Measurements from ENCODE around the gene LMX1B.
"Not testable (repeated sequence)": the region's sequence is repeated elsewhere in the genome, so short reads cannot be mapped to it uniquely, and the experiment has no call there.

LMX1B gene

DNA sequence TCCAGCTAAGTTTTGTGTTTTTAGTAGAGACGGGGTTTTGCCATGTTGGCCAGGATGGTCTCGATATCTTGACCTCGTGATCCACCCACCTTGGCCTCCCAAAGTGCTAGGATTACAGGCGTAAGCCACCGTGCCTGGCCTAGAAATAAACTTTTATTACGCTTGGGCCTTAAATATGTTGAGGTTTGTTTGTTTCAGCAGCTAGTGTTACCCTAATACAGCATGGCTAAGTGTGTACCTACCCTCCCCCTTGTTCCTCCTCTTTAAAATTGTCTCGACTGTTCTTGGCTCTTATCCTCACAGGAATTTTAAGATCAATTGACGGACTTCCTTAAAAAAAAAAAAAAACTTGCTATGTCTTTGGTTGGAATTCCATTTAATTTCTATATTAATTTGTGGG lies 114.5 kb downstream of the LMX1B start:
- not testable (repeated sequence) for H3K36me3 ChIP-seq (ENCODE audit: control insufficient read depth, insufficient read depth, low read length); H3K27me3 ChIP-seq (ENCODE audit: control insufficient read depth, insufficient read depth, low read length); H3K4me1 ChIP-seq (ENCODE audit: control insufficient read depth, insufficient read depth, low read length); H3K9me3 ChIP-seq (ENCODE audit: control insufficient read depth, insufficient read depth, low read length); H3K4me3 ChIP-seq (ENCODE audit: low read length); DNase-seq (ENCODE audit: low read depth, low spot score); H3K27ac ChIP-seq (ENCODE audit: low read length)
- no CpG with 5 or more reads among the region's 8 CpGs for WGBS (ENCODE audit: insufficient coverage, insufficient read length)

DNA sequence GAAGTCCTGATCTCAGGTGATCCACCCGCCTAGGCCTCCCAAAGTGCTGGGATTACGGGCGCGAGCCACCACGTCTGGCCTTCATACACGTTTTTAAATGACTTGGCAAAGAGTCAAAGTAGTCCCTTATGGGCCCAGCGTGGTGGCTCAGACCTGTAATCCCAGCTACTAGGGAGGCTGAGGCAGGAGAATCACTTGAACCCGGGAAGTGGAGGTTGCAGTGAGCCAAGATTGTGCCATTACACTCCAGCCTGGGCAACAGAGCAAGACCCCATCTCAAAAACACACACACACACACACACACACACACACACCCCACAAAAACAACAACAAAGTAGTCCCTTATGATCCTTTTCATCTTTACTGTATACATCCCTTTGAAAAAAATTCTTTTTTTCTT lies 116.9 kb downstream of the LMX1B start:
- not testable (repeated sequence) for H3K9me3 ChIP-seq (ENCODE audit: control insufficient read depth, insufficient read depth, low read length); H3K27me3 ChIP-seq (ENCODE audit: control insufficient read depth, insufficient read depth, low read length); H3K27ac ChIP-seq (ENCODE audit: low read length); H3K4me1 ChIP-seq (ENCODE audit: control insufficient read depth, insufficient read depth, low read length); H3K36me3 ChIP-seq (ENCODE audit: control insufficient read depth, insufficient read depth, low read length); H3K4me3 ChIP-seq (ENCODE audit: low read length); DNase-seq (ENCODE audit: low read depth, low spot score)
- no CpG with 5 or more reads among the region's 8 CpGs for WGBS (ENCODE audit: insufficient coverage, insufficient read length)

DNA sequence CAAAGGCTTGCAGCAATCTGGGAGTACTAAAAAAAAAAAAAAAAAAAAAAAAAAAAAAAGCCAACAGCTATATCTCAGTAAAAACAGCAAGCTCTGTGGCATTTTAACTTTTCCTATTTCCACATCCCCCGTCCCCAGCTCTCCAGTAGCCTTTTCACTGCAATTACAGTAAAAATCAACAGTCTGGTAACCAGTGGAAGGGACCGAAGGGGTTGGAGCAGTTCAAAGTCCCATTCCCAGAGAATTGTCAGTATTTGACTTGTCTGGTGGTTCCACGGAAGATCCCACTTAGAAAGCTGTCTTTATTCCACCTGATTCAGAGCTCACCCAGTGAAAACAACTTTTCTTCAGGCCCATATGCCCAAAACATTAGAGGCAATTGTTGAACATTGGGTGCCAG lies 119.3 kb downstream of the LMX1B start:
- DNase-seq (ENCODE audit: low read depth, low spot score) = no peak
- no peak overlapping the region for H3K27ac ChIP-seq (ENCODE audit: low read length)
- no CpG with 5 or more reads among the region's 3 CpGs for WGBS (ENCODE audit: insufficient coverage, insufficient read length)
- H3K4me1 ChIP-seq (ENCODE audit: control insufficient read depth, insufficient read depth, low read length) = no peaks in the 10 kb centered on the region
- H3K4me3 ChIP-seq (ENCODE audit: low read length) = no peak overlapping the region
- no peaks in the 10 kb centered on the region for H3K9me3 ChIP-seq (ENCODE audit: control insufficient read depth, insufficient read depth, low read length)
- no peaks in the 10 kb centered on the region for H3K27me3 ChIP-seq (ENCODE audit: control insufficient read depth, insufficient read depth, low read length)
- H3K36me3 ChIP-seq (ENCODE audit: control insufficient read depth, insufficient read depth, low read length) = no peaks in the 10 kb centered on the region

DNA sequence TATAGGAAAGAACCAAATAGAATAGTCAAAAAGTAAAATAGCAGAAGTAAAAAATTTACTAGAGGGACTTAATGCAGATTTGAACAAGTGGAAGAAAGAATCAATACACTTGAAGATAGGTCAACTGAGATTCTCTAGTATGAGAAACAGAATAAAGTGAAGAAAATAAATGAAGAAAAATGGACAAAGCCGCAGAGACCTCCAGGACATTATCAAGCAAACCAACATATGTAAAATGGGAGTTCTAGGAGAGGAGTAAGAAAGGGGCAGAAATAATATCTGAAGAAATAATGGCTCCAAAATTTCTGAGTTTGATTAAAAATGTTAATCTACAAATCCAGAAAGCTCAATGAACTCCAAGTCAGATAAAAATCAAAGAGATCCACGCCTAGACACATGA lies 121.1 kb downstream of the LMX1B start:
- Histone ChIP-seq H3K27ac (ENCODE audit: low read length) (no peak overlapping the region), H3K4me1 (ENCODE audit: control insufficient read depth, insufficient read depth, low read length) (no peaks in the 10 kb centered on the region), H3K36me3 (ENCODE audit: control insufficient read depth, insufficient read depth, low read length) (no peaks in the 10 kb centered on the region), H3K27me3 (ENCODE audit: control insufficient read depth, insufficient read depth, low read length) (no peaks in the 10 kb centered on the region), H3K9me3 (ENCODE audit: control insufficient read depth, insufficient read depth, low read length) (no peaks in the 10 kb centered on the region), H3K4me3 (ENCODE audit: low read length) (no peak overlapping the region)
- no CpG with 5 or more reads among the region's 2 CpGs for WGBS (ENCODE audit: insufficient coverage, insufficient read length)
- no peak for DNase-seq (ENCODE audit: low read depth, low spot score)

DNA sequence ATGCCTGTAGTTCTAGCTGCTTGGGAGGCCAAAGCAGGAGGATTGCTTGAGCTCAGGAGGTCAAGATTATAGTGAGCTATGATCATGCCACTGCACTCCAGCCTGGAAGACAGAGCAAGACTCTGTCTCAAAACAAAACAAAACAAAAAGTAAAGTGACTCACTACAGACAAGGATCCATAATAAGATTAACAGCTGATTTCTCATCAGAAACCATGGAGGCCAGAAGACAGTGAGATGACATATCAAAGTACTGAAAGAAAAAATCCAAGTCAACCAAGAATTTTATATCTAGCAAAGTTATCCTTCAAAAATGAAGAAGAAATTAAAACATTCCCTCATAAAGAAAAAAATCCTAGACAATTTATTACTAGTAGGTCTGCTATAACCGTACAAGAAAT lies 121.8 kb downstream of the LMX1B start:
- no CpG with 5 or more reads among the region's 1 CpG for WGBS (ENCODE audit: insufficient coverage, insufficient read length)
- Histone ChIP-seq H3K4me3 (ENCODE audit: low read length) (no peak overlapping the region), H3K9me3 (ENCODE audit: control insufficient read depth, insufficient read depth, low read length) (no peaks in the 10 kb centered on the region), H3K27ac (ENCODE audit: low read length) (no peak overlapping the region), H3K36me3 (ENCODE audit: control insufficient read depth, insufficient read depth, low read length) (no peaks in the 10 kb centered on the region), H3K4me1 (ENCODE audit: control insufficient read depth, insufficient read depth, low read length) (no peaks in the 10 kb centered on the region), H3K27me3 (ENCODE audit: control insufficient read depth, insufficient read depth, low read length) (no peaks in the 10 kb centered on the region)
- DNase-seq (ENCODE audit: low read depth, low spot score) = no peak

DNA sequence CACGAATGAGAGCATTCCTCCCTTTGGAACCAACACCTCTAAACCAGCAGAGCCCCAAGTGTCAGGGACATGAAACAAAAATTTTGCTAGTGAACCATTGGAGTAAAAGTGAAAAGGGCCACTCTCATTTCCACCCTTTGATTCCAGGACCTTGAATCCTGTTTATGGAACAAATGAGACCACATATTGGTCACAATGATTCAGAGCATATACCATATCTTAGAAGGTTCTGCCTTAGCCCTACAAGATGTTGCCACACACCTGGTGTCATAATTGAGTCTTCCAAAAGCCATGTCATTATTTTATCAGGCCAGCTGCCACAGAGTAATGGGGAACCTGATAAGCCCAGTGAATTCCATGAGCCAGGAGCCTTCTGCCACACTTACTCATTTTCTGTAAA lies 124.8 kb downstream of the LMX1B start:
- no CpG with 5 or more reads among the region's 1 CpG for WGBS (ENCODE audit: insufficient coverage, insufficient read length)
- no peaks in the 10 kb centered on the region for H3K9me3 ChIP-seq (ENCODE audit: control insufficient read depth, insufficient read depth, low read length)
- H3K27me3 ChIP-seq (ENCODE audit: control insufficient read depth, insufficient read depth, low read length) = no peaks in the 10 kb centered on the region
- no peak overlapping the region for H3K4me3 ChIP-seq (ENCODE audit: low read length)
- no peaks in the 10 kb centered on the region for H3K36me3 ChIP-seq (ENCODE audit: control insufficient read depth, insufficient read depth, low read length)
- no peak overlapping the region for H3K27ac ChIP-seq (ENCODE audit: low read length)
- no peaks in the 10 kb centered on the region for H3K4me1 ChIP-seq (ENCODE audit: control insufficient read depth, insufficient read depth, low read length)
- no peak for DNase-seq (ENCODE audit: low read depth, low spot score)

DNA sequence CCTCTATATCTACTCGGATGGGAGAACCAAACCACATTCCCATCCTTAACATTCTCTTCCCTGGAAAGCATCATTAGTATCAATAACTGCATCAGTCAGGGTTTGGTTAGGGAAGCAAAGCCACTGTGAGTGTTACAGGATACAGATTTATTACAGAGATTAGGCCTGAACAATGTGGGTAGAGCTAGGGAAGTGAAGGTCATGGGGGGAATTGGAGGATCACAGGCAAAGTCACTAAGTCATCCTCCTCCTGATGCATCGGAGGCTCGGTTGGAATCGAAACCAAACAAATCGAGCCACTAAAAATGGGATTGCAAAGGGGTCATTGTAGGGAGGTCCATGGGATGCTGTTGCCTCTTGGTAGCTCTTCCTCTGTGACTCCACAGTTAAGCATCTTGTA lies 129.3 kb downstream of the LMX1B start:
- DNase-seq (ENCODE audit: low read depth, low spot score) = no peak
- Histone ChIP-seq H3K4me3 (ENCODE audit: low read length) (no peak overlapping the region), H3K9me3 (ENCODE audit: control insufficient read depth, insufficient read depth, low read length) (no peaks in the 10 kb centered on the region), H3K4me1 (ENCODE audit: control insufficient read depth, insufficient read depth, low read length) (no peaks in the 10 kb centered on the region), H3K36me3 (ENCODE audit: control insufficient read depth, insufficient read depth, low read length) (no peaks in the 10 kb centered on the region), H3K27ac (ENCODE audit: low read length) (no peak overlapping the region), H3K27me3 (ENCODE audit: control insufficient read depth, insufficient read depth, low read length) (no peaks in the 10 kb centered on the region)
- WGBS (ENCODE audit: insufficient coverage, insufficient read length) = no CpG with 5 or more reads among the region's 5 CpGs

DNA sequence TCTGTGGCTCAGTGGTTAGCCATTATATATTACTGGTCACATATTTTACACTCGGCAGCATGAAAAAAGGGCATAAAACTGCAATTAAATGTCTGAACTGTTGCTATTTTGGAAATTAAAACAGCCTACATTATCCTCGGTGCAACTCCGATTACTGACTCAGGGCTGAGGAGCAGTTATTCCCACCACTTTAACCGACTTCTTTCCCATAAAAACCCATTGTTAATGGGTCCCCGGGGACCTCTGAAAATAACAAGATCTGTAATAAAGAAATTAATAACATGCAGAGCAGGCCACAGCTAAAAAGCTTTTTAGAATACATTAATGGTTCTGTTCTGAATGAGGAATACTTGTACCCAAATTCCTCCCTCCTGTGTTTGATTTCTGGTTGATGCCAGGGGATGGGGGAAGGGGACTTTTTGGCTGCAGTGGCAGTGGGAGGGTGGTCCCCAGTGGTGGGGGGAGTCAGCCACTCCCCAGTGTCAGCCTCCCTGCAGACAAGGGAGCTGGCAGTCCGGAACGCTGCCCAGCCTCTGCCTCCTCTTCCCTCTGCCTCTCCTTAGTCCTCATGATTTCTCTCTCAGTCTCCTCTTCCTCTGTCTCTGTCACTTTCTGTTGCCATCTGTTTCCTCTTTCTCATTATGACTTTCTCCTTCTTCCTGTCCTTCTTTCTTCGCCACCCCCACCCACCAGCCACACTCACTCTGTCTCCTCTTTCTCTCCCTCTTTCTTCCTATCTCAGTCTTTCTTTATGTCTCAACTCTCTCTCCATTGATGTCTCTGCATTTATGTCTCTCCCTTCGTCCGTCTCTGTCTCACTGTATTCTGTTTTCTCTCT lies 132.1 kb downstream of the LMX1B start:
- Histone ChIP-seq H3K27me3 (ENCODE audit: control insufficient read depth, insufficient read depth, low read length) (no peaks in the 10 kb centered on the region), H3K27ac (ENCODE audit: low read length) (no peak overlapping the region), H3K4me3 (ENCODE audit: low read length) (no peak overlapping the region)

More for the DNA sequence above, 132.1 kb downstream of the LMX1B start:
- DNase-seq (ENCODE audit: low read depth, low spot score) = no peak
- no peaks in the 10 kb centered on the region for H3K9me3 ChIP-seq (ENCODE audit: control insufficient read depth, insufficient read depth, low read length)
- no peaks in the 10 kb centered on the region for H3K4me1 ChIP-seq (ENCODE audit: control insufficient read depth, insufficient read depth, low read length)
- no CpG with 5 or more reads among the region's 10 CpGs for WGBS (ENCODE audit: insufficient coverage, insufficient read length)
- no peaks in the 10 kb centered on the region for H3K36me3 ChIP-seq (ENCODE audit: control insufficient read depth, insufficient read depth, low read length)

Measured in iPS DF 6.9 (cell line).